NCI-H2227 (cell line): ENCODE results near the gene NUP35.

Source experiments
- DNase-seq: peaks from one replicate; lab custom pipeline; 2025; ENCODE audit not compliant: unreplicated experiment; lab: John Stamatoyannopoulos, UW

Gene NUP35

DNA sequence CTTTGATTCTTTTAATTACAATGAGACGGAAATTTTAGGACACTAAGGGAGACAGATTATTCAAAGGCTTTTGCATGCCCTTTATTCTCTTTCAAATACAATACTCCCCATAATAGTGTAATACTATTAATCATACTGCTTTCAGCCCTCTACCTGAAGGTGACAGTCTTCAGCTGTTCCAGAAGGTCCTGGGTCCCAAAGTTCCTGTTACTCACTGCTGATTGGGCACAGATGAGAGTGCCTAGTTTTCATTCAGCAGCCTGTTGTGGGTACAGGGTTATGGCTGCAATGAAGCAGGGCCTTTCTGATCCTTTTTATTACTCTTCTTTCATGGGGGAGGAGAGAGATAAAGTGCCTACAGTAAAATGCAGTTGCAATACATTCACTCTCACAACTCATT is 80.2 kb downstream of the NUP35 start:
- DNase-seq: no peak

DNA sequence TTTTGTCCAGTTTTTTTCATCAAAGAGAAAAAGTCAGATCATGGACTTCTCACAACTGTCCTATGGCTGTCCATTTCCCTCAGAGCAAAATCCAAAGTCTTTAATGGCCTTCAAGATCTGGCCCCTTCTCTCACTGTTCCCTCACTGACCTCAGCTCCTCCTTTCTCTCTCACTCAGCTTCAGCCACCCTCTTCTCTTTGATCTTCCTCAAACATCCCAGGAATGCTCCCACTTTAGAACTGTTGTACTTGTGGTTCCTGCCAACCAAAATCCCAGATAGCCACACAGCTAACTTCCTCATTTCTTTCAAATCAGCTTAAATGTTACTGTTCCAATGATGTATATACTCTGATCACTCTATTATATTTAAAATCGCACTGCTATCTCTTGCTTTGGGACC is 82.9 kb downstream of the NUP35 start:
- DNase-seq: no peak

DNA sequence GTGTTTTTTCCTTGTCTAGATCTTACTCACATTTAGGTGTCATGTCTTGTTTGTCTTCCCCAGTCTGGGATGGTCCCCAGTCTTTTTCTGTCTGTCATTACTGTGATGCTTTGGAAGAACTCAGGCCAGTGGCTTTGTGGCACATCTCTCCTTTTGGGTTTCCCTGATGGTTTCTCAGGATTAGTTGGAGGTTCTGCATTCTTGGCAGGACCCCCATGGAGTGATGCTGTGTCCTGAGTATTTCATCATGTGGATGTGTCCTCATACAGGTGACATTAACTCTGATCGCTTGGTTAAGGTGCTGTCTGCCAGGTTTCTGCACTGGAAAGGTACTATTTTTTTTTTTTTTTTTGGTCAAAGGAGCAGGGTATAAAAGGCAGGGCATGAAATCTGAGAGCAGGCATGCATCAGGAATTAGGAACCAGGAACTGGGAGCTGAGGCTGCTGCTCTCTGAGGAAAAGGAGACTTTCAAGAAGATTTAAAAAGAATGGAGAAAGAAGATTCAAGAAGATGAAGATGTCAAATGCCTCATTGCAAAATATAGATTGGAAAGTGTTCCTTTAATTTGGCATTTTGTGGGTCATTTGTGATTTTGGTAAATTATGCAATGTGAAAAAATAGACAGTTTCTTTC is 85.3 kb downstream of the NUP35 start:
- DNase-seq: no peak
